Tibial artery (tissue), 4 donors: ENCODE results near the gene RIPK3.
"Not testable (repeated sequence)": the region's sequence is repeated elsewhere in the genome, so short reads cannot be mapped to it uniquely, and the experiment has no call there.

ENCODE experiments used
- DNase-seq, 2 donors: peaks; one replicate each; pipeline ENCODE4 v3.0.0-alpha.2; 2019
- H3K27ac ChIP-seq, 2 donors: fragments of 200-600 bp; sonication (generic) in 1 of 2; 1 replicate in 1 of 2; 2 replicates in 1 of 2; pipeline ENCODE4 v1.5.1; 2018 to 2019; ENCODE audit warnings: mild to moderate bottlenecking in 1 of 2
- H3K27me3 ChIP-seq, 2 donors: fragments of 200-600 bp; sonication (generic) in 1 of 2; one replicate each; pipeline versions ENCODE4 v1.5.1 to v1.6.0; 2016 to 2019
- H3K36me3 ChIP-seq, 3 donors: fragments of 200-600 bp; sonication (generic) in 2 of 3; one replicate each; pipeline ENCODE4 v1.5.1; 2016 to 2019; ENCODE audit warnings: mild to moderate bottlenecking in 2 of 3
- H3K4me1 ChIP-seq, 4 donors: fragments of 200-600 bp; sonication (generic) in 2 of 4; 1 replicate in 3 of 4; 2 replicates in 1 of 4; pipeline ENCODE4 v1.5.1; 2016 to 2019
- H3K4me3 ChIP-seq, 2 donors: fragments of 200-600 bp; sonication (generic) in 1 of 2; 1 replicate in 1 of 2; 2 replicates in 1 of 2; pipeline ENCODE4 v1.5.1; 2018 to 2019; ENCODE audit warnings: mild to moderate bottlenecking in 2 of 2
- H3K9me3 ChIP-seq, 3 donors: fragments of 200-600 bp; sonication (generic) in 1 of 3; one replicate each; pipeline ENCODE4 v1.5.1; 2016 to 2019
- intact Hi-C: fragments of 100-400 bp; cut with DNase I; formaldehyde crosslinking; loops from one replicate; pipeline ENCODE4 v1.15.0; 2023; ENCODE audit warnings: low total_unique reads
- TF ChIP-seq, protein P1 (sequence below), 2 experiments: fragments of 200-600 bp in 1 of 2; fragments of 450-650 bp in 1 of 2; IDR thresholded peaks; one replicate each; pipeline ENCODE4 v1.5.1; 2017 to 2019; ENCODE audit warnings: antibody characterized with exemption in 2 of 2, mild to moderate bottlenecking in 1 of 2, moderate library complexity in 1 of 2

The RIPK3 gene

DNA sequence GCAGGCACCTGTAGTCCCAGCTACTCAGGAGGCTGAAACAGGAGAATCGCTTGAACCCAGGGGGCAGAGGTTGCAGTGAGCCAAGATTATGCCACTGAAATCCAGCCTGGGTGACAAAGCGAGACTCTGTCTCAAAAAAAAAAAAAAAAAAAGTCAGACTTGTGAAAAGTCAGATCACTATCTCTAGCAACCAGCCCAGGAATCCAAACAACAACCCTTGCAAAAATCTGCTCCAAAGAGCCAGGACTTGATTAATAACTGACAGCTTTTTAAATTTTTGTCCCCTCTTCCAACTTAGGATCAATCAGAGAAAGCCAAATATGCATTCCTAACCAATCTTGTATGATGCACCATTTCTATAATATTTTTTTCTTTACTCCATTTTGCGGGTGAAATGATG, 20.5 kb upstream of the RIPK3 start:
- TF ChIP-seq, protein P1, sequence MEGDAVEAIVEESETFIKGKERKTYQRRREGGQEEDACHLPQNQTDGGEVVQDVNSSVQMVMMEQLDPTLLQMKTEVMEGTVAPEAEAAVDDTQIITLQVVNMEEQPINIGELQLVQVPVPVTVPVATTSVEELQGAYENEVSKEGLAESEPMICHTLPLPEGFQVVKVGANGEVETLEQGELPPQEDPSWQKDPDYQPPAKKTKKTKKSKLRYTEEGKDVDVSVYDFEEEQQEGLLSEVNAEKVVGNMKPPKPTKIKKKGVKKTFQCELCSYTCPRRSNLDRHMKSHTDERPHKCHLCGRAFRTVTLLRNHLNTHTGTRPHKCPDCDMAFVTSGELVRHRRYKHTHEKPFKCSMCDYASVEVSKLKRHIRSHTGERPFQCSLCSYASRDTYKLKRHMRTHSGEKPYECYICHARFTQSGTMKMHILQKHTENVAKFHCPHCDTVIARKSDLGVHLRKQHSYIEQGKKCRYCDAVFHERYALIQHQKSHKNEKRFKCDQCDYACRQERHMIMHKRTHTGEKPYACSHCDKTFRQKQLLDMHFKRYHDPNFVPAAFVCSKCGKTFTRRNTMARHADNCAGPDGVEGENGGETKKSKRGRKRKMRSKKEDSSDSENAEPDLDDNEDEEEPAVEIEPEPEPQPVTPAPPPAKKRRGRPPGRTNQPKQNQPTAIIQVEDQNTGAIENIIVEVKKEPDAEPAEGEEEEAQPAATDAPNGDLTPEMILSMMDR (IDR thresholded peaks at IDR 0.05), result no peak

DNA sequence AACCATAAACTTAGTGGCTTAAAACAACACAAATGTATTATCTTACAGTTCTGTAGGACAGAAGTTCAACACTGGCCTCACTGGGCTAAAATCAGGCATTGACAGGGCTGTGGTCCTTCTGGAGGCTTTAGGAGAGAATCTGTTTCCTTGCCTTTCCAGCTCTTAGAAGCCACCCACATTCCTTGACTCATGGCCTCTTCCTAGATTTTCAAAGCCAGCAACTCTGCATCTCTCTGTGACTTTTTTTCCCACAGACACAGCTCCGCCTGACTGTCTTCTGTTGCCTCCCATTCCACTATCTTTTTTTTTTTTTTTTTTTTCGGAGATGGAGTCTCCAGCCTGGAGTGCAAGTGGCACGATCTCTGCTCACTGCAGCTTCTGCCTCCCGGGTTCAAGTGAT, 16.4 kb upstream of the RIPK3 start:
- no peaks in the 10 kb centered on the region for H3K9me3 ChIP-seq

More for the DNA sequence above, 20.5 kb upstream of the RIPK3 start:
- H3K4me3 ChIP-seq, result no peak overlapping the region
- no peaks in the 10 kb centered on the region for H3K9me3 ChIP-seq
- intact Hi-C loops, result no loop called here
- H3K27ac ChIP-seq, result no peak overlapping the region
- H3K27me3 ChIP-seq, result peaks cover 0 to 3% of the 10 kb centered on the region in 2 donors
- DNase-seq, result no peak
- H3K4me1 ChIP-seq, result peaks cover 0 to 5% (median 3%) of the 10 kb centered on the region in 4 donors
- H3K36me3 ChIP-seq, result no peaks in the 10 kb centered on the region

GRCh38 chr14:24355009-24355408, 15.2 kb upstream of the RIPK3 start:
- peaks cover 0 to 34% of the 10 kb centered on the region in 2 donors for H3K27me3 ChIP-seq
- H3K4me3 ChIP-seq, result no peak overlapping the region
- no peak overlapping the region for H3K27ac ChIP-seq
- no peaks in the 10 kb centered on the region for H3K4me1 ChIP-seq
- H3K36me3 ChIP-seq, result no peaks in the 10 kb centered on the region
- no peak for DNase-seq
- intact Hi-C loops, result no loop called here
- H3K9me3 ChIP-seq, result no peaks in the 10 kb centered on the region
- TF ChIP-seq, protein P1 (IDR thresholded peaks at IDR 0.05), result no peak

More for the DNA sequence above, 16.4 kb upstream of the RIPK3 start:
- H3K36me3 ChIP-seq, result no peaks in the 10 kb centered on the region
- intact Hi-C loops, result no loop called here
- no peak overlapping the region for H3K27ac ChIP-seq
- peaks cover 0 to 30% of the 10 kb centered on the region in 2 donors for H3K27me3 ChIP-seq
- H3K4me3 ChIP-seq, result no peak overlapping the region
- TF ChIP-seq, protein P1 (IDR thresholded peaks at IDR 0.05), result no peak
- H3K4me1 ChIP-seq, result no peaks in the 10 kb centered on the region
- DNase-seq, result no peak

DNA sequence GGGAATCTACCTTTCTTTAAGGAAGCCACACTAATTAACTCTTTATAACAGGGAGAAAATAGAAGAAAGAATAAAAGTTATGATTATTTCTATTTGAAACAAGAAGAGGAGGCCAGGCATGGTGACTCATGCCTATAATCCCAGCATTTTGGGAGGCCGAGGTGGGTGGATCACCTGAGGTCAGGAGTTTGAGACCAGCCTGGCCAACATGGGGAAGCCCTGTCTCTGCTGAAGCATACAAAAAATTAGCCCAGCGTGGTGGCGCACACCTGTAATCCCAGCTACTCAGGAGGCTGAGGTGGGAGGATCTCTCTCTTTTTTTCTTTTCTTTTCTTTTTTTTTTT, 14.7 kb upstream of the RIPK3 start:
- H3K9me3 ChIP-seq, DNase-seq, H3K27ac ChIP-seq, H3K4me3 ChIP-seq, intact Hi-C loops, H3K4me1 ChIP-seq, H3K36me3 ChIP-seq: not testable (repeated sequence)
- H3K27me3 ChIP-seq, result peaks cover 0 to 34% of the 10 kb centered on the region in 2 donors

DNA sequence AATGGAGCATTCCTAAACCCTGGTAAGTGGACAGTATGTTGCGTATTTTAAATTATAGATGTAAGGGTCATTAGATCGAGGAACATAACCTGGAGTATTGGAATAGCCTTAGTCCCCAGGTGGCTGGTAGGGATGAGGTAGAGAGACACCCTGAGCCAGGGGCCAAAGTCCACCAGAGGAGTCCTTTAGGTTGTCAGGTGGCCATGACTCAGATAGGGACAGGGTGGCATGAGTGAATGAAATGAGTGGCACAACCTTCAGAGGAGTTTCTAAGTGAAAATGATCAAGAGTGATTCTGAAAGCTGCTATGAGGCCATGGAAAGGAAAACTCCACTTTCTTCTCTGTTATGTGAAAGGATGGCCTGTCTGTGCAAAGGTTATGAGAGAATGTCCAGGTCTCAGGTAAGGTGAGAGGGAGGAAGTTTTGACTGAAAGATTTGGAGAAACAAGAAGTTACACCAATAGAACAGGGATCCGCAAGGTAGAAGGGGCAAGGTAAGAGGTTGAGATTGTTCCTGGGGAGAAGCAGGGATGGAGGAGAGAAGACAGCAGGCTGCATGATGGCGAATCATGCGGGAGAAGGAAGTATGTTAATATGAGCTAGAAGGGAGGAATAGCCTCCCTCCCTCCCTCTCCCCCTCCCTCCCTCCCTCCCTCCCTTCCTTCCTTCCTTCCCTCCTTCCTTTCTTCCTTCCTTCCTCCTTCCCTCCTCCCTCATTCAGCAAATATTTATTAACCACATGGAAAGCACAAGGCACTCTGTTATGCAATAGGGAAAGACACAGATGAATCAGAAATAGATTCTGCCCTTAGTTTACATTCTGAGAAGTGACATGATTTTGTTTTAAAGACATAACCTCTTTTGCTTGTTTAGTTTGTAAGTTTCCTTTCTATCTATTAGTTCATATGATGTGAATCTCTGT, 14.0 kb upstream of the RIPK3 start:
- no peak overlapping the region for H3K27ac ChIP-seq

DNA sequence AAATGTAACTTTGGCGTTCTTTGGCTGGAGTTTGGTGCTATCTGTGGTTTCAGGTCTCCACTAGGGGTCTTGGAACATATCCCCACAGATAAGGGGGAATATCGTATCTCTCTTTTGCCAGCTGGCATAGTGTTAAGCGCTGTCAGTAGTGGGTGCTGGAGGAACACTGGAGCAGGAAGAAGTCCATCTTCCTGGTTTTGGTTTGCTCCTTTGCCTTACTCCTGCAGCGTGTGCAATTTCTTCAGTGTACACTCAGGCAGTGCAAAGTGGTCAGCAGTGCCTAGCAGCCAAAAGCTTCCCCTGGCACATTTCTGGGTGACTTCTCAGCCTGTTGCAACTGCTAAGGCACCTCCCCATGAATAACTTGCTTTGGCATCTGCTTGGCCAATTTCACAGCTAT, 11.7 kb upstream of the RIPK3 start:
- TF ChIP-seq, protein P1 (IDR thresholded peaks at IDR 0.05), result no peak
- Histone ChIP-seq H3K4me1 (no peaks in the 10 kb centered on the region), H3K36me3 (no peaks in the 10 kb centered on the region), H3K27ac (no peak overlapping the region), H3K9me3 (no peaks in the 10 kb centered on the region), H3K4me3 (no peak overlapping the region), H3K27me3 (peaks cover 0 to 34% of the 10 kb centered on the region in 2 donors)
- DNase-seq, result no peak
- intact Hi-C loops, result no loop called here

More for the DNA sequence above, 14.0 kb upstream of the RIPK3 start:
- TF ChIP-seq, protein P1 (IDR thresholded peaks at IDR 0.05), result no peak
- Histone ChIP-seq H3K4me3 (no peak overlapping the region), H3K4me1 (no peaks in the 10 kb centered on the region), H3K27me3 (peaks cover 0 to 34% of the 10 kb centered on the region in 2 donors), H3K9me3 (no peaks in the 10 kb centered on the region), H3K36me3 (no peaks in the 10 kb centered on the region)
- intact Hi-C loops, result no loop called here
- no peak for DNase-seq
